Skeletal muscle tissue (tissue), 4 donors: ENCODE measurements around the gene ZPR1. TPM values are rescaled to one million over a fixed set of nuclear protein-coding genes. Genes with fewer than 3 reads are reported as not detected.
A peak's percentile ranks its signal among the peaks of the same experiment; 100 is the strongest.
"Not testable (repeated sequence)": the region's sequence is repeated elsewhere in the genome, so short reads cannot be mapped to it uniquely, and the experiment has no call there.

Source experiments
- H3K27ac ChIP-seq: one replicate; pipeline ENCODE4 v1.7.0; 2013; ENCODE audit warnings: mild to moderate bottlenecking, low read depth, low read length, inconsistent platforms
- H3K27me3 ChIP-seq, 3 donors: one replicate each; pipeline ENCODE4 v1.7.0; 2013; ENCODE audit warnings: low read length in 3 of 3; ENCODE audit not compliant: control insufficient read depth in 3 of 3, insufficient read depth in 3 of 3
- H3K36me3 ChIP-seq, 3 donors: one replicate each; pipeline ENCODE4 v1.7.0; 2013; ENCODE audit warnings: low read length in 3 of 3; ENCODE audit not compliant: control insufficient read depth in 3 of 3, insufficient read depth in 3 of 3
- H3K4me1 ChIP-seq, 3 donors: one replicate each; pipeline ENCODE4 v1.7.0; 2013; ENCODE audit warnings: low read length in 3 of 3, mild to moderate bottlenecking in 3 of 3; ENCODE audit not compliant: control insufficient read depth in 3 of 3, insufficient read depth in 3 of 3
- H3K4me3 ChIP-seq, 3 donors: one replicate each; pipeline ENCODE4 v1.7.0; 2013; ENCODE audit warnings: low read length in 3 of 3
- H3K9ac ChIP-seq, 3 donors: one replicate each; pipeline ENCODE4 v1.7.0; 2013; ENCODE audit warnings: low read length in 3 of 3, mild to moderate bottlenecking in 3 of 3, moderate library complexity in 2 of 3, low read depth in 1 of 3
- H3K9me3 ChIP-seq, 3 donors: one replicate each; pipeline ENCODE4 v1.7.0; 2013; ENCODE audit warnings: low read length in 3 of 3; ENCODE audit not compliant: control insufficient read depth in 3 of 3
- total RNA-seq: library from RNA; depleted of rRNA; stranded (reverse); fragments of >200 nt; gene quantifications from one replicate; pipeline ENCODE4 v1.2.3, GENCODE V29; 2014
- donor health status: Osteomylitis.

ZPR1 gene, protein sequence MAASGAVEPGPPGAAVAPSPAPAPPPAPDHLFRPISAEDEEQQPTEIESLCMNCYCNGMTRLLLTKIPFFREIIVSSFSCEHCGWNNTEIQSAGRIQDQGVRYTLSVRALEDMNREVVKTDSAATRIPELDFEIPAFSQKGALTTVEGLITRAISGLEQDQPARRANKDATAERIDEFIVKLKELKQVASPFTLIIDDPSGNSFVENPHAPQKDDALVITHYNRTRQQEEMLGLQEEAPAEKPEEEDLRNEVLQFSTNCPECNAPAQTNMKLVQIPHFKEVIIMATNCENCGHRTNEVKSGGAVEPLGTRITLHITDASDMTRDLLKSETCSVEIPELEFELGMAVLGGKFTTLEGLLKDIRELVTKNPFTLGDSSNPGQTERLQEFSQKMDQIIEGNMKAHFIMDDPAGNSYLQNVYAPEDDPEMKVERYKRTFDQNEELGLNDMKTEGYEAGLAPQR
- 16.7 TPM for total RNA-seq

DNA sequence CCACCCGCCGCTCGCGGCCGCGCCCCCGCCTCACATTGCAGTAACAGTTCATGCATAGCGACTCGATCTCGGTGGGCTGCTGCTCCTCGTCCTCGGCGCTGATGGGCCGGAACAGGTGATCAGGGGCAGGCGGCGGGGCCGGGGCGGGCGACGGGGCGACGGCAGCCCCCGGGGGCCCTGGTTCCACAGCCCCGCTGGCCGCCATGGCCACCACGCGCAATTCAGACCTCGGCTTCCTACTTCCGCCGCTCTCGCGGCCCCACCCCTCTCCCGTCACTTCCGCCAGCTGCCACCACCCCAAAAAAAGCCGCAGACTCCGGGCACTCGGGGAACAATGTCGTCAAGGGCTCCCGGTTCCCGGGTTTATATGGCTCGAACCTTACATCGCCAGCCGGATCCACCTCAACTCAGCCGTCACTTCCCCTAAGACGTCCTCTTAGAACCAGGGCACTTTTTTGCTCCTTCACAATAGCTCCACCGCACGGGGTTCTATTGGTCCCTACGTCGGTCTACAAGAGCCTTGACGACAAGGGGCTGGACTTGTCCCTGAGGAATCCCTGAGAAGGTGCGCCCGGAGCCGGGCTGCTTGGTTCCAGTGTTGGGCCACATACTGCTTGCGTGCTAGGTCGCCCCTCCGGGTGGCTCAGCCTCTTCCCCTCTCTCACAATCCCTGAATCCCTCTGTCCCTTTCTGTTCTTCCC is at the start of gene ZPR1:
TSS of gene ZPR1 (minus strand) at position 238 of the 701 bp plus-strand sequence. CDS start at position 205, 33 bp downstream.
- H3K4me3 ChIP-seq: peak within 1 kb of the TSS; percentile 82 to 87 (median 87)

GRCh38 chr11:116836632-116836991 is 48.8 kb upstream of the ZPR1 start:
- H3K4me1 ChIP-seq: peaks cover 15 to 33% (median 21%) of the 10 kb centered on the region in 3 donors

More for the DNA sequence above, at the start of gene ZPR1:
- Histone ChIP-seq H3K4me1 (peaks cover 20 to 29% (median 21%) of the 10 kb centered on the region in 3 donors), H3K9ac (peak within 1 kb of the TSS; percentile 85 to 90 (median 87)), H3K9me3 (no peaks in the 10 kb centered on the region), H3K36me3 (peaks cover 26 to 30% (median 30%) of the 10 kb centered on the region in 3 donors), H3K27ac (peak within 1 kb of the TSS; percentile 89), H3K27me3 (peaks cover 0 to 3% (median 0%) of the 10 kb centered on the region in 3 donors)

GRCh38 chr11:116835791-116836631 is 48.2 kb upstream of the ZPR1 start:
- Histone ChIP-seq H3K36me3 (no peaks in the 10 kb centered on the region), H3K9ac (peak overlapping the region in 2 of 3 donors; percentile 50 to 66), H3K27me3 (peaks cover 0 to 2% (median 0%) of the 10 kb centered on the region in 3 donors), H3K27ac (peak overlapping the region; percentile 48), H3K9me3 (no peaks in the 10 kb centered on the region), H3K4me3 (peak overlapping the region; percentile 40 to 70 (median 65)), H3K4me1 (peaks cover 15 to 33% (median 21%) of the 10 kb centered on the region in 3 donors)

More at GRCh38 chr11:116836632-116836991, 48.8 kb upstream of the ZPR1 start:
- Histone ChIP-seq H3K27ac (no peak overlapping the region), H3K9me3 (no peaks in the 10 kb centered on the region), H3K36me3 (no peaks in the 10 kb centered on the region), H3K27me3 (peaks cover 0 to 2% (median 0%) of the 10 kb centered on the region in 3 donors), H3K4me3 (peak overlapping the region in 1 of 3 donors; percentile 65), H3K9ac (peak overlapping the region in 1 of 3 donors; percentile 66)

- Histone ChIP-seq H3K4me1 (peaks cover 15 to 27% (median 21%) of the 10 kb centered on the region in 3 donors), H3K27me3 (peaks cover 0 to 2% (median 0%) of the 10 kb centered on the region in 3 donors), H3K27ac (peak overlapping the region; percentile 48), H3K4me3 (peak overlapping the region; percentile 56 to 70 (median 65)), H3K9me3 (no peaks in the 10 kb centered on the region), H3K36me3 (no peaks in the 10 kb centered on the region), H3K9ac (peak overlapping the region; percentile 33 to 66 (median 50))
Observed at GRCh38 chr11:116835042-116835772, 47.4 kb upstream of the ZPR1 start.

- H3K36me3 ChIP-seq, H3K4me3 ChIP-seq, H3K9ac ChIP-seq, H3K27me3 ChIP-seq, H3K27ac ChIP-seq, H3K9me3 ChIP-seq: not testable (repeated sequence)
- peaks cover 15 to 27% (median 21%) of the 10 kb centered on the region in 3 donors for H3K4me1 ChIP-seq
Observed at GRCh38 chr11:116834535-116835041, 46.8 kb upstream of the ZPR1 start.

GRCh38 chr11:116833816-116834534 is 46.2 kb upstream of the ZPR1 start:
- Histone ChIP-seq H3K9me3 (no peaks in the 10 kb centered on the region), H3K27ac (no peak overlapping the region), H3K4me3 (no peak overlapping the region), H3K36me3 (no peaks in the 10 kb centered on the region), H3K9ac (no peak overlapping the region), H3K4me1 (peaks cover 15 to 22% (median 21%) of the 10 kb centered on the region in 3 donors), H3K27me3 (peaks cover 0 to 2% (median 0%) of the 10 kb centered on the region in 3 donors)

DNA sequence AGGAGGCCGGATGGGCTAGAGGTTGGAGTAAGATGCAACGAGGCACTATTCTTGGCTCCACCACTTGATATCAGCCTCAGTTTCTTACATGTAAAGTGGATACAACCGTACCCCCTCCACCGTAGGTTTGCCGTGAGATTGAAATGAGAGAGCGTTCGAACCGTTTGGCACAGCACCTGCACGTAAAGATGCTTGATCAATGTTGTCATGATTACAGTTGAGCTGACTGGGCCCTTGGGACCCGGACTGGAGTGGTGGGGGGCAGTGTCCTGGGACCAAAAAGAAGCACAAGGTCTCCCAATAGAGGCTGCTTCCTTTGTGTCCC is 45.6 kb upstream of the ZPR1 start:
- Histone ChIP-seq H3K9me3 (no peaks in the 10 kb centered on the region), H3K27me3 (peaks cover 0 to 2% (median 0%) of the 10 kb centered on the region in 3 donors), H3K4me3 (no peak overlapping the region), H3K4me1 (peaks cover 15 to 22% (median 21%) of the 10 kb centered on the region in 3 donors), H3K27ac (no peak overlapping the region), H3K9ac (no peak overlapping the region), H3K36me3 (no peaks in the 10 kb centered on the region)

DNA sequence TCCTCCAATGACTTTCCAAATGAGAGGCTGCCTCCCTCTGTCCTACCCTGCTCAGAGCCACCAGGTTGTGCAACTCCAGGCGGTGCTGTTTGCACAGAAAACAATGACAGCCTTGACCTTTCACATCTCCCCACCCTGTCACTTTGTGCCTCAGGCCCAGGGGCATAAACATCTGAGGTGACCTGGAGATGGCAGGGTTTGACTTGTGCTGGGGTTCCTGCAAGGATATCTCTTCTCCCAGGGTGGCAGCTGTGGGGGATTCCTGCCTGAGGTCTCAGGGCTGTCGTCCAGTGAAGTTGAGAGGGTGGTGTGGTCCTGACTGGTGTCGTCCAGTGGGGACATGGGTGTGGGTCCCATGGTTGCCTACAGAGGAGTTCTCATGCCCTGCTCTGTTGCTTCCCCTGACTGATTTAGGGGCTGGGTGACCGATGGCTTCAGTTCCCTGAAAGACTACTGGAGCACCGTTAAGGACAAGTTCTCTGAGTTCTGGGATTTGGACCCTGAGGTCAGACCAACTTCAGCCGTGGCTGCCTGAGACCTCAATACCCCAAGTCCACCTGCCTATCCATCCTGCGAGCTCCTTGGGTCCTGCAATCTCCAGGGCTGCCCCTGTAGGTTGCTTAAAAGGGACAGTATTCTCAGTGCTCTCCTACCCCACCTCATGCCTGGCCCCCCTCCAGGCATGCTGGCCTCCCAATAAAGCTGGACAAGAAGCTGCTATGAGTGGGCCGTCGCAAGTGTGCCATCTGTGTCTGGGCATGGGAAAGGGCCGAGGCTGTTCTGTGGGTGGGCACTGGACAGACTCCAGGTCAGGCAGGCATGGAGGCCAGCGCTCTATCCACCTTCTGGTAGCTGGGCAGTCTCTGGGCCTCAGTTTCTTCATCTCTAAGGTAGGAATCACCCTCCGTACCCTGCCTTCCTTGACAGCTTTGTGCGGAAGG is 44.8 kb upstream of the ZPR1 start:
- Histone ChIP-seq H3K27me3 (peaks cover 0 to 2% (median 0%) of the 10 kb centered on the region in 3 donors), H3K27ac (no peak overlapping the region)

More for the DNA sequence above, 44.8 kb upstream of the ZPR1 start:
- no peaks in the 10 kb centered on the region for H3K9me3 ChIP-seq
- H3K4me1 ChIP-seq: peaks cover 15 to 22% (median 21%) of the 10 kb centered on the region in 3 donors
- no peak overlapping the region for H3K9ac ChIP-seq
- H3K4me3 ChIP-seq: no peak overlapping the region
- H3K36me3 ChIP-seq: no peaks in the 10 kb centered on the region
